Measurements from ENCODE around the gene FHIT.

Gene FHIT

DNA sequence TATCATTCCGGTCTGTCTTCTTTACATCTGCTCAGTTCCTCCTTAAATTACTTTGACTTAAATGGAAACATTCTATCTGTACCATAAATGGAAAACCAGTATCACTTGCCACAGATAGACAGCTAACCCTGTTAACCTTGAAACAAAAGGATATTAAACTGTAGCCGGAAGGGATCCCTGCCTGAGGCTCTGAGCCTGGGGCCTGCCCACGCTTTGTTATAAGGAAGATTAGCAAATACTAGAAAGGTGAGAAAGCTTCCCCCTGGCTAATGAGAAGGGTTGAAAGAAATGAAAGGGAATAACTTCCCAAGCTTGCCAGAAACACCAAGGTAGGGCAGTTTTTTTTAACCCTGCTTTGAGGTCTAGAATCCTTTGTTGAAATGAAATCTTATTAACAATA lies 927.6 kb downstream of the FHIT start:
- no peak for DNase-seq (ENCODE audit: low read depth)

DNA sequence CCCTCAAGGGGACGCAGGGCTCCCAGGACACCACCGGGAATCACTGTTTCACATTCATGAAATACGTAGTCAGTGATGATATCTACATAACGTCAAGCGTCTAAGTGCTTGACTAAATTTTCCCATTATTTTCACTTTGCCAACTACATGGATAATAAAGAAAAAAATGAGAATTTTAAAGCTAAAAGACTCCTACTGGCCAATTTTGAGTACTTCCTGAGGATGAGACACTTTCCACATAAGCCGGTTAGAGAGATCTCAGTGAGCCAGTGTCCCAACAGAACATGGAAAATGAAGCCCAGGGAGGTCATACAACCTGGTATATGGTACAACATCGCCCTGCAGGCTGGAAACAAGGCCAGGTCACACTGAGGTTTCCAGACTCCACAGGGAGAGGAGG lies 928.1 kb downstream of the FHIT start:
- DNase-seq (ENCODE audit: low read depth): no peak

DNA sequence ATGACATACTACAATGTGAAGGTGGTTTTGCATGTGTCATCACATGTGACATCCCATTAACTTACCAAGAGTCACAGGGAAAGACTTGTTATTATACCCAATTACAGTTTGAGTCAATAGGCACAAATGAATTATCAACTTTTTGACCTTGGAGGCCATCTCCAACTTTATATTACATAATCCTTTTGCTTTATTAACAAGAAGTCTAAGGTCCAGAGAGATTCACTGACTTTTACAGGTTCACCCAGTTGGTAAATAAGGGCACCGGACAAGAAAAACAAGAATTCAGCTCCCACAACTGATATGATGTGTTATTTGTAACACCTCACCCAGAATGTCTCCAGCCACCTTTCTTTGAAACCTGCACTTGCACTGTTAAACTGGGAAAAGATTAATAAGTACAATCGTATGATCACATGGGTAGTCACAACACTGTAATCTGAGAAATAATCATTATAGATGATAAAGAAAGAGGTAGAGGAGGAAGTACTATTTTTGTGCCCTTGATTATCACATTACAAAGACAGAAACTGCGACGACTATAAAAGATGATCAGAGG lies 928.9 kb downstream of the FHIT start:
- no peak for DNase-seq (ENCODE audit: low read depth)

DNA sequence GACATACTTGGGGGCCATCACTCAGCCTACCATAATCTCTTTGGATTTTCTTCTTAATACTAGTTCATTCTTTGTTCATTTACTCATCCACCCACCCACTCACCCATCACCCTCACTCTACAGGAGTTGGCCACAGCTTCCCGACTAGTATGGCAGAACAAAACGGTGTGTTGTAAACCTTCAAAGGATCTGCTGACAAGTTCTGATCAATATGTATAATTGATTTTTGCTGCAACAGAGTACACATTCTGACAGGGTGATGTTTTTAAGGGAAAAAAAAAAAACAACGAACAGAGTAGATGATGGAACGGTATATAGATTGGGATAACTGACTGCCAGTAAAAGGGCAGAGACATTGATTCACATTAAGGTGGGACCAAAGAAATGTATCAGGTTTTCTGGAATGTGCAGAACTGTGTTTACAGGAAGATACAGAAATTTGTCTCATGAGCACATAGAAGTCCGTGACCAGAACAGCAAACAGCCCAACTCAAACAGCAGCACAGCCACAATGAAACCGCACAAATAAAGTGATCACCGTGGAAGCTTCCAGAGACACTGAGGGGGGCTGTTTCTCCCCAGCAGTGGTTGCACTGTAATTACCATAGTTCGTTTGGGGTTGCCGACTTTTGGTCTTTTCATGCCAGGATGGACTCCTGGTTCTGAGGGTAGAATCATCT lies 931.9 kb downstream of the FHIT start:
- DNase-seq (ENCODE audit: low read depth): no peak

DNA sequence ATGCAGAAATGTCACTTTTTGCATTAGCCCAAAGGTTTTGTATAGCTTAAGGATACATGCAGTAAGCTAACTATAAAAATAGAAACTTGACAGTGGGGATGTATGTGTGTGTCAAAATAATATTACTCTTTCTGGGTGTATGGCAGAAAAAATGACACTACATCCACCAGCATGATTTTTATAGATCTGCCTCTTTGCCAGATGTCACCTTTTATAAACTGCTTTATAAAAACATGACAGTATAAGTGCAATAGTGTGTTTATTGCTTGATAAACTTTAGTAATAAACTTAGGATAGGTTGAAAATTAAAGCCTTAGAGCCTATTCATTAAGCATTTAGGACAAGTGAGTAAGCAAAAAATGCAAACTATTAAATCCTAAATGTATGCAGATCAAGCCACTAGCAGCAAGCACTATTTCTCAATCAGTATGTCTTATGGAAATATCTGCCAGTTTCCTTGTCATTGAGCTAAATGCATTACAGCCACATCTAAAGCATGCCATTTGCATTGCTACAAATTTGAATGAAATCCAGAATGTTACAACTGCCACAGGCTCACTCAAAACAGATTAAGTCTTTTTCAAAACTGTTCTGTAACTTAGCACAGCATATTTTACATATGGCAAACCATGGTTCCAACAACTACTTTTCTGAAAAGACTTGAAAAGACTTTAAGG lies 935.0 kb downstream of the FHIT start:
- DNase-seq (ENCODE audit: low read depth): no peak

DNA sequence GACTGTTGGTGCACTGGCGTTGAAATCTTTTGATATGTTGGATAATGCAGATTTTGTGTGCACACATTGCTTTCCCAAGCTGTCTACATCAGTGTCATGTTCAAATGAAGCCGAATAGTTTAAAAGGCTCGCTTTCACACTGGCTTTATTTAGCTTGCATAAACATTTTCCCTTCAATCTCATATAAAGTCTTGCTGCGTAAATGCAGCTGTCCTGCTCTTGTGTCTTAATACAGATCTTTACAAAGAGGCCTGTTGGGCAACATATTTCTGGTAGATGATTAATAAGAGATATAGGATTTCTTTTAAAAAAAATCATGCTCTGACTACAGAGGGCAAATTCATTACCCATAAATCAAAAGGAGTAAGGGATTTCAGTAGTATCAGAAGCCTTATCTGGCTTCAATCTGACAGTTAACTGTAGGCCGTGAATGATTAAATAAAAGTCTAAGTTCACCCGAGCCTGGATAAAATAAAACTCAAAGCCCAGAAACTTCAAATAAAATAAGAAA lies 937.2 kb downstream of the FHIT start:
- DNase-seq (ENCODE audit: low read depth): no peak

DNA sequence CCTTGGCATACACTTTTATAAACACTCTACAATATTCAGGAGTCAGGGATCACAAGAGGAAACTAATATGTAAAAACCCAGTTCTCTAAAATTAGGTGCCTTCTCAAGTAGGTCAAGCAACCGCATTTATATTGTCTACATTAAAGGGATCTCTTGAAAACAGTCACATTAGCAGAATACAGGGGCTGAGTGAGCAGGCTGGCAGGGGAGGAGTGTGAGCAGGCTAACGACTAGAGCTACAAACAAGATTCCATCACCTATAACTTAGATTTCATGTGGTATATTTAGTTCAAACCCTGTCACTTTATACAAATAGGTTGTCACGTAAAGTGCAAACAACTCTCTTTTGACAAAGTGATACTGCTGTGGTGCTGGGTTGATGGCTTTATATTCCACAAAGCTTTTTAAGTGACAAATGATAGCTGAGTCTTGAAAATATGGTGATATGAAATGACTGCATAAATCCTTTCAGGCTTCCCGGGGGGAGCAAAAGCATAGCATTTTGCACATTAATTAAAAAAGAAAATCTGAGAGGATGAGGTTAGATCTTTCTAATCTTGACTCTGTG lies 937.9 kb downstream of the FHIT start:
- no peak for DNase-seq (ENCODE audit: low read depth)

DNA sequence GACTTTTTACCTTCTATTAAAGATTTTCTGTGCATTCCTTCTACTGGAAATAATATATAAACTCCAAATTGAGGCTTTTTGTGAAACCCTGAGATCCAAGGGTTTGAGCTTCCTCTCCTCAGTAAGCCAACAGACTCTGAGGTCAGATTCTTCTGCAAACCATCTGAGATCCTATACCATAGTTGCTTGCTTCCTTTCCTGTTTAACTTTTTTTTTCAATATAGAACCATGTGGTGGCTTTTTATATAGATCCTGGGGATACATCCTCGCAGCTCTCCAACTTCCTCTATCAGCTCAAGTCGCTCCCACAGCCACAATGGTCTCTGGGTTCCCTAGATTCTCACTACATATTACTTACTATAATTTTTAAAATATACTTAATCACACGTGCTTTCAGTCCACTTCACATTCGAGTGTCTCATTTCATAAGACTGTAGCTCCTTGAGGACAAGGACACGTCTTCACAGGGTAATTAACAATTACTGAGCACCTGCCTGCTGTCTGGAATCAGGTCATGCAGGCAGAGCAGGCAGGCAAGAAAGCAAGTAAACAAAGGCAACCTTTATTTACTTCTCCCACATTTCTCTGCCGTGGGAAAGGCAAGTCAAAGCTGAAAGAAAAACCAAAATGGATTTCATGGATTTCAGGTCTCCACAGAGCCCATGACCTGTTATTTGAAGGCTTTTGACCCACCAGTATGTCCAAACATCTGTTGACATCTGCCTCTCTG lies 941.5 kb downstream of the FHIT start:
- DNase-seq (ENCODE audit: low read depth): no peak

DNA sequence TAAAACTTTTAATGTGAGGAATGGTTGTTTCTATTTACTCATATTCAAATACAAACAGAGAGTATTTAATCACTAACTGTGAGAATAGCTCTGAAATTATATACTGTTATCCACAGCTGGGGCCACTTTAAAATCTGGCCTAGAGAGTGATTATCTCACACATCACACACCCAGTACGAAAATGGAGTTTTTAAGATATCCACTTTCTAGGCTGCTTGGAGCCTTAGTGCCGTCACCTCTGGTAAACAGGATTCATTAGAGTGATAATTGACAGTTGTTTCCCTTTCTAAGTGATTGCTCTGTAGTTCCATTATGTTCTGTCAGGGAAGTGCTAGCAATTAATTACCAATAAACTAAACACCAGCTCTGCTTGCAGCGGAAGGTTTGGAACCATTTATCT lies 942.4 kb downstream of the FHIT start:
- no peak for DNase-seq (ENCODE audit: low read depth)

DNA sequence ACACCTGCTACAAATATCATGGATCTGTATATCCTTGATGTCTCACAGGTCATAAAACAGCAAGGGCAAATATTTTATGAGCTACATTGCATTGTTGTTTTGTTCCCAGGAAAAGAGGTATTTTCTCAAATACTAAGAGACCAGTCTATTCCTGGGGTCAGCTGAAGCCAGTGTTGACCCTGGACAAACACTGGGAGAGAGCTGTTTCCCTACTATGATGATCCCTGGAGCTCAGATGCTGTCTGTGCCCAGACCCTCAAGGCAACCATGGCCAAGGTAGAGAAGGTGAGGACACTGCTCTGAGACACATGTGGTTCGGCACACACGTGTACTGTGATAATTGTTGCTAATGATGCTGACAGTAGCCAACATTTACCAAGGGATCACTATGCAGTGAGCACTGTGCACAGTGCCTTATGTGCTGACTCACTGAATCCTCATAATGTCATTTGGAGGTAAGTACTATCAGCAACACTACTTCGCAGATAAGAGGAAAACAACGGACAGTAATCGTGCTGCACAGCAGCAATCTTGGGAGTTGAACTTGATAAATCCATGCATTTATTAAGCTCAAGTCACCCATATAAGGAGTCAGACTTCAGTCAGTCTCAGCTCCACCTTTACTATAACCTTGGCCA lies 943.6 kb downstream of the FHIT start:
- no peak for DNase-seq (ENCODE audit: low read depth)

DNA sequence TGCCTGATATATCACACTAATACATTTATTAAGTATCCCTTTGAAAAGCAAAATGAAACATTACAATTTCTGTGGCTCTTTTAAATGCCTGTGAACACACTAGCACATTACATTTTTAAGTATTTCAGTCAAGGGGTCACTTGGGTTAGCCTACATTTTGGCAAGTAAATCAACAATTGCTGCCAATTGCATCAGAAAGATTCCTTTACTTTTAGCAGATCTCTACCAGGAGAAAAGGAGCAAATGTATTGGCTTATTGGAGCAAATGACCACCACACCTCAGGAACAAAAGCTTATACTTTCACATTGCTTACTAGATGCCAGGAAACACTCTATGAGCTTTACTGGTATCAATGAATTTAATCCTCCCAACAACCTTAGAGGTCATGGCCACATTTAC lies 947.1 kb downstream of the FHIT start:
- DNase-seq (ENCODE audit: low read depth): no peak

DNA sequence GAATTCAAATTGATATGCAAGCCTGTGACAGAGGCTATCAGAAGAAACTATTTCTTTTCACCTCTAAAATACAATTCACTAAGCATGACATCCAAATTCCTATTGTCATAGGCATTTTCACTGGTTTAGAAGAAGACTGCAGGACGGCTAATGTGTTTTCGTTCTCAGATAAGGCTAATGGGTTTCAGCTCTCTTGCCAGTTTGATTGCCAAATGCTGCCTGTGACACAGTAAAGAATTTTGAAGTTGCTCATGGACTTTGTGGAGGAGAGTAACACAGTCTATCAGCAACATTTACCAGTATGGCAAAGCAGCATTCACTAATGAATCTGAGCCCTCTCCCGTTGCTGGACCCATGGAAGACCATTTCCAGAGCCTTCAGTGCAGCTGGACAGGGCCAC lies 948.1 kb downstream of the FHIT start:
- DNase-seq (ENCODE audit: low read depth): no peak

DNA sequence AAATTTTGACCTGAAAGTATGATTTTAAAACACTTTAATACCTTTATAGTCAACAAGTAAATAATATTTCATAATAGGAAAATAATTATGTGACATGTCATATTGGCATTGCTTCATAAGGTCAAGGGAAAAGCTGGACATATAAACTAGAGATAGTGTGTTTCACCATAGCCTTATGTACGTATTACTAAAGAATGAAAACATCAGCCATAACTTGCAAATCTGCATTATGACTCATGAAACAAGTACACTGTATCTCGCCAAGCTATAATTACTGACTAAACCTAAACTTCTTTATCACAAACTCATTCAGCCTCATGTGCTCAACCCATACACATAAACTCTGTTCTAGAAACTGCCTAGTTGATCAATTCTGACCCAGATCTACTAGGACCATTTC lies 950.1 kb downstream of the FHIT start:
- DNase-seq (ENCODE audit: low read depth): peak; percentile 1

DNA sequence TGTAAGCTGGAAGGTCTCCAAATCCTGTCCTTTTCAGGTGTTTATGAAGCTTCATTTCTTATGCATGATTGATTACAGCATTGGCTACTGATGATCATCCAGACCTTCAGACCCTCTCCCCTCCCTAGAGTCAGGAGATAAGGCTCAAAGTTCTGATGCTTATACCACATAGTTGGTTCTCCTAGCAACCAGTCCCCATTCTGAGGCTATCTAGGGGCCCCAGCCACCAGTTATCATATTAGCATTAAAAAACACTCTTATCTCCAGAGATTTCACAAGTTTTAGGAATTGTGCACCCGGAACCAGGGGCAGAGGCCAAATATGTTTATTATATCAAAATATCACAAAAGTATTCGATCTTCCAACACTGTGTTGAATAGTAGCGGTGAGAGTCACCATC lies 953.1 kb downstream of the FHIT start:
- DNase-seq (ENCODE audit: low read depth): no peak

DNA sequence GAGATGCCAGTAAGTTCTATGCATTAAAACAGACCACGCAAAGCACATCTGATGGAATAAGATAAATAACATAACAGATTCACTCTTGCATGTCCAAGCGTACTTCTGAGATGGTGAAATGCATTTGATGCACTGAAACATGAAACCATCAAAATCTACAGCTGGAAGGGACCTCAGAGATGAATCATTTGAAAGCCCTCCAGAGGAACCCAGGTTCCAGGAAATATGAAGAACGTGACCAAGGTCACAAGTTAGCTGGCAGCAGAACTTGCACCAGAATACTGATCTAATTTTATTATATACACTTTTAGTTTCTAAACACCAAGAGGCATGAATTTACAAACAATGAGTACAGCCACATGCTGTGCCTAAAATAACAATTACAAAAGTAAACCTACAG lies 957.1 kb downstream of the FHIT start:
- DNase-seq (ENCODE audit: low read depth): no peak

DNA sequence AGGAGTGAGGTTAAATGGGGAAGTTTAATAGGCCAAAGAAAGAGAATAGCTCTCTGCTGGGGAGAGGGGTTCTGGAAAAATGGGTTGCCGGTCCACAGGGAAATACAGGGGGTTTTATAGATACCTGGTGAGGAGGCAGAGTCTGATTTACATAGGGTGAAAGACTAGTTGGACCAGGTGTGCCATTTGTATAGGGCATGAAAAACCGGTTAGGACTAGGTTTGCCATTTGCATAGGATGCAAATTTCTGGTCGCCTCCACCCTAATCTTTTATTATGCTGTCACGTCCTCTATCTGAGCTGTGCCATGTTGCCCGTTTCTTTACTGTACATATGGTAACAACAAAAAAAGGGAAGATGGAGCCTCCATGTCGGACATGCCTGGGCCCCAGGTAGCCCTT lies 960.1 kb downstream of the FHIT start:
- DNase-seq (ENCODE audit: low read depth): no peak

DNA sequence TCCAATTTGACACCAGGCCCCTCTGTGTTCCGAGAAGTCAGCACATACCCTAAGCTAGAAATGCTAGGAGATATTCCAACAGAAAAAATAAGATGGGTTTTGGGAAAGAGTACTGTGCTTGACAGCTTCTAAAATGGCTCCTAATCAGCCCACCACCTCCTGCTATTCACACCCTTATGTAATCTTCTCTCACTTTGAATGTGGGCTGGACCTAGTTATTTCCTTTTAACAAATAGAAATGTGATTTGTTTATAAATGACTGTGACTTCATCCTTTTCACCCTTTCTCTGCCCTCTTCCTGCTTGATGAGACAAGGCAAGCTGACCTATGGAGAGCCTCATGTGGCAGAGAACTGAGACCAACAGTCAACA lies 961.1 kb downstream of the FHIT start:
- DNase-seq (ENCODE audit: low read depth): no peak

DNA sequence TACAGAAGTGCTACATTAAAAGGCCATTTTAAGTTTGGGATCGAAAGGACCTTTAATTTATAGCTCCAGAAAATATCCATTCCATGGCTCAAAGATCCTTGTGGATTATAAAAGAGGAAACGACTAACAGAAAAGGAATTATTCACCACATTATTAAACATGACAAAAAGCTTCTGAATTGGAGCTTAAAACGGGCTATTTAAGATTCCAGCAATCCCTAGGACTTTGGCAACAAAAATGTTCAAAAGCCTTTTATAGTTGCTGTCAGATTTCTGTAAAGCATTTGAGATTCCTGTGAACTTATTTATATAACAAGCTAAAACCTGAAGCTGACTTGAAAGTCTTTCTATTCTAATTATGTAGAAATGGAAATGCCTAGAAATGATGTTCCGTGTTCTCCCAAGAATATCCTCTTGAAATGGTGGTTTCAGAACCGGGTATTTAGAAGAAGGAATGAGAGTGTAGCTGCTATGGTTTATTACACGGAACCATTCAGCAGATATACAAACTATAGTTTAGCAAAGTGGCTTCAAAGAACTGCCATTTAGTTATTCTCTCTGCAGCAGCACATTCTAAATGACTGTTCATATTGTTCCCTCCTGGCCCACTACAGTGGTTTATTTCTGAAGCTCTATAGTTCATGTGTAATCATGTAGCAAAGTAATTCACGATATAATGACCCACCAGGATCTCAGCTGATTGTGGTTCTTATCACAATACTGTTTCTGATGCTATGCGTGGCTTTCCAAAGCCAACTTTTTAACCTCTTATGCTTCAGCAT lies 961.7 kb downstream of the FHIT start:
- no peak for DNase-seq (ENCODE audit: low read depth)

DNA sequence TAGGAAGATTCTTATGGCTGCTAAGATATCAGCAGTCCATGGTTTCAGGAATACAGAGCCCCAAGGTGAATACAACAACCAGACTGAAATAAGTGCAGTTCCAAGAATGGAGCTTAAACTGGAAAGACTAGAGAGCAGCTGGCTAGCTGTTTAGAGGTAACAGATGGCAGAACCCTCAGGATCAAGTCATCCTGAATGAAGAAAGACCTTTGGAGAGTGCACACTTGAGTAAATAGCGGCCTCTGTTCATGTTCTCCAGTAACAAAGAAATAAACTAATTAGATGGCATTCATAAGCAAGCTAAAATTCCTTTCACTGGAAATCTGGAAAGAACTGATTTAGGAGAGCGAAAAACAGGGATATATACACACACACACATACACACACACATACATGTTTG lies 968.4 kb downstream of the FHIT start:
- no peak for DNase-seq (ENCODE audit: low read depth)

DNA sequence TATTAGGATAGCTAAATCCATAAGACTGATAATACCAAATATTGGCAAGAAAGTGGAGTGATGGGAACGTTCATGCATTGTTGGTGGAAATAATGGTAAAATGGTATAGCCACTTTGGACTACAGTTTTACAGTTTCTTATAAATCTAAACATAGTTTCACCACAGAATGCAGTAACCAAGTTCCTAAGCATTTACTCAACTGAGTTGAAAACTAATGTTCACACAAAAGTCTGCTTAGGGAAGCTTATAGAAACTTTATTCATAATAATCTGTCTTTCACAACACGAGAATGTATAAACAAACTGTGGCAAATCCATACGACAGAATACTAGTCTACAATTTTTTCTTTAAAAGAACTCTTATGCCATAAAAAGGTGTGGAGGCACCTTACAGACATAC lies 969.3 kb downstream of the FHIT start:
- no peak for DNase-seq (ENCODE audit: low read depth)

DNA sequence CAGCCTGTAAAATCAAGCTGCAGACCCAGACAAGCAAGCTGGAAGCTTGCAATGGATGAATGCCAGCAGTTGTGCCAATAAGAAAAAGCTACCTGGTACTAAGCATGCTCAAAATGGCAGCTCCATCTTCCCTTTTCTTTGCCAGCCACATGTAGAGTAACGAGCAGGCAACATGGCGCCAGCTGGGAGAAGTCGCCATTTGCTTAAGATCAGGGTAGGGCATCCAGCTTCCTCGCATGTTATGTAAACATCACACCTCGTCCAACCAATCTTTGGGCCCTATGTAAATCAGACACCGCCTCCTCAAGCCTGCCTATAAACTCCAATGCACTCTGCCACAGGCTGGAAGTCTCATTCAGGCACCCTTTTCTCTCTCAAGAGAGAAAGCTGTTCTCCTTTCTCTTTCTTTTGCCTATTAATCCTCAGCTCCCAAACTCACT lies 973.9 kb downstream of the FHIT start:
- no peak for DNase-seq (ENCODE audit: low read depth)

Measured in EH (cell line).